ENCODE results near the gene BMP2K.

The BMP2K gene

DNA sequence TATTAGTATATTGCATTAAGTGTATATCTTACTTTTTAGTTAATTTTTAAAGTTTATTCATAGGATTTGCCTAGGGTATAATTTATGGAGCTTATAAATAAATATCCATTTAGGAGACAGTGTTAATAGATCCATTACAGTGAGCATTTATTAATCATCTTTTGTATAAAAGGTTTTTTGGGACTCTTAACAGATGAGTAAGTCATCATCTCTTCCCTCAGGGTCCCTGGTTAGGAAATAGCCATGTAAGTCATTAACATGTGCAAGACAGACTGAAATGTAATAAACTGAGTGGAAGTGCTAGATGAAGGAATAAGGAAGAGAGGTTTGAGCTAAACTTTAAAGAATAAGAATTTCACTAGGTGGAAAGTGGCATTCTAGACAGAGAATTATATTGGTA is 93.9 kb downstream of the BMP2K start:
- TF ChIP-seq, protein P1, sequence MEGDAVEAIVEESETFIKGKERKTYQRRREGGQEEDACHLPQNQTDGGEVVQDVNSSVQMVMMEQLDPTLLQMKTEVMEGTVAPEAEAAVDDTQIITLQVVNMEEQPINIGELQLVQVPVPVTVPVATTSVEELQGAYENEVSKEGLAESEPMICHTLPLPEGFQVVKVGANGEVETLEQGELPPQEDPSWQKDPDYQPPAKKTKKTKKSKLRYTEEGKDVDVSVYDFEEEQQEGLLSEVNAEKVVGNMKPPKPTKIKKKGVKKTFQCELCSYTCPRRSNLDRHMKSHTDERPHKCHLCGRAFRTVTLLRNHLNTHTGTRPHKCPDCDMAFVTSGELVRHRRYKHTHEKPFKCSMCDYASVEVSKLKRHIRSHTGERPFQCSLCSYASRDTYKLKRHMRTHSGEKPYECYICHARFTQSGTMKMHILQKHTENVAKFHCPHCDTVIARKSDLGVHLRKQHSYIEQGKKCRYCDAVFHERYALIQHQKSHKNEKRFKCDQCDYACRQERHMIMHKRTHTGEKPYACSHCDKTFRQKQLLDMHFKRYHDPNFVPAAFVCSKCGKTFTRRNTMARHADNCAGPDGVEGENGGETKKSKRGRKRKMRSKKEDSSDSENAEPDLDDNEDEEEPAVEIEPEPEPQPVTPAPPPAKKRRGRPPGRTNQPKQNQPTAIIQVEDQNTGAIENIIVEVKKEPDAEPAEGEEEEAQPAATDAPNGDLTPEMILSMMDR (IDR thresholded peaks at IDR 0.05; ENCODE audit: low read length, missing control alignments): no peak
- no peak overlapping the region for H3K4me3 ChIP-seq (replicated peaks; ENCODE audit: low read depth, low read length)
- no peak for DNase-seq (ENCODE audit: low read depth)

DNA sequence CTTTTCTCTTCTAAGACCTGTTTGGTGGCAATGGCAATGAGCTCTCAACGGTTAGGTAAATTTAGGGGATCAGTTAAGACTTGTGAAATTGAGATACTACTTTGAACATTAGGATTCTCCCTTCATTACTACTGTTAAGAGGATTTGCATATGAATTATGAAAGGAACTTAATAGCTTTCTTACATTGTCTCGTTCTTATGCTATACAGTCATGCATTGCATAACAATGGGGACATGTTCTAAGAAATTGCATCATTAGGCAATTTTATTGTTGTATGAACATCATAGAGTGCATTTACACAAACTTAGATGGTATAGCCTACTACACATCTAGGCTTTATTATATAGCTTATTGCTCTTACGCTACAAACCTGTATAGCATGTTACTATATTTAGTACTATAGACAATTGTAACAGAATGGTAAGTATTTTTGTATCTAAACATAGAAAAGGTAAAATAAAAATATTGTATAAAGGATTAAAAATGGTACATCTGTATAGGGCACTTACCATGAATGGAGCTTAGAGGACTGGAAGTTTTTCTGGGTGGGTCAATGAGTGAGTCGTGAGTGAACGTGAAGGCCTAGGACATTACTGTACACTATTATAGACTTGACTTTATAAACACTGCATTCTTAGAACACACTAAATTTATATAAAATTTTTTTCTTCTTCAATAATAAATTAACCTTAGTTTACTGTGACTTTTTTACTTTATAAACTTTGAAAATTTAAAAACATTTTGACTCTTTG is 100.6 kb downstream of the BMP2K start:
- TF ChIP-seq, protein P1 (IDR thresholded peaks at IDR 0.05; ENCODE audit: low read length, missing control alignments): no peak

DNA sequence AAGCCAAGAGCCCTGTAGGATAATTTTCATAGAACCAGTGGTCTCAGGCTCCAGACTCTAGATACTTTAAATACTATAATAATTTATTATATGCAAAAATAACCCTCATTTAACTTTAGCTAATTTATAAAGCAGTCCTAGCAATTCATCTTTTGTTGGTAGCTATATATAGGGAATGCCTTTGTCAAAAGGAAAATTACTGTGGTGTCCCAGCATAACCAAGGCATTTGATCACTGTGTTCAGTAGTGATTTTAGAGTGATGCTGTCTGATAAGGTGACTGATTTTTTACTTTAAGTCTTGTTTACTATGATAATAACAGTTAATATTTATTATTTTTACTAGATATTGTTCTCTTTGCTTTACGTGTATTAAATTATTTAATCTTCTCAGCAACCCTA is 101.9 kb downstream of the BMP2K start:
- no peak overlapping the region for H3K4me3 ChIP-seq (replicated peaks; ENCODE audit: low read depth, low read length)

More for the DNA sequence above, 100.6 kb downstream of the BMP2K start:
- DNase-seq (ENCODE audit: low read depth): peak; percentile 58
- H3K4me3 ChIP-seq (replicated peaks; ENCODE audit: low read depth, low read length): no peak overlapping the region

DNA sequence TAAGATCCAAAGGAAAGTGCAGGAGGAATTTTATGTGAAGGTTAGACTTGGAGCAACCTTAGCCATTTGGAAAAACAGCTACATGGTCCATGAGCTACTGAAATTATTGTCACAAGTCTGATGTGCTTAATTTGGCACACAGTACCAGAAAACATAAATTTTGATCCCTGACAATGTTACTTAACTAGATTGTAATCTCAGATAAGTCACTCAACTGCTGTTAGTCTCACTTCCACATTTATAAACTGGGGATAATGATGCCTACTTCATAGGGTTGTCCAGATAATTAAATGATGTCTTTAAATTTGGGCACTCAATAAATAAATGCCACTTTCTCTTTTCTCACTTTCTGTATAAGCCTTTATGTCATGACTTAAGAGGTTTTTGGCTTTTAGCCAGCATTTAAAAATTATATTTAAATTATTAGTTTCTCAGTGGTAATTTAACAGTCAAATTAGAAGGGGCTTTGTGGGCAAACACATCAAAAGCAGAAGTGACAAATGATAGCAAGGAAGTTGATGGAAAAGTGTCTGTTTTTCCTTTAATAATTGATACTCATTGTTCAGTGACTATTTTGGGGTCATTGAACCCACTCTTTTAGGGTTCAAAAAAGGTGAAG is 104.8 kb downstream of the BMP2K start:
- H3K4me3 ChIP-seq (replicated peaks; ENCODE audit: low read depth, low read length): no peak overlapping the region
- DNase-seq (ENCODE audit: low read depth): no peak
- TF ChIP-seq, protein P1 (IDR thresholded peaks at IDR 0.05; ENCODE audit: low read length, missing control alignments): no peak

More for the DNA sequence above, 101.9 kb downstream of the BMP2K start:
- TF ChIP-seq, protein P1 (IDR thresholded peaks at IDR 0.05; ENCODE audit: low read length, missing control alignments): no peak
- DNase-seq (ENCODE audit: low read depth): no peak

DNA sequence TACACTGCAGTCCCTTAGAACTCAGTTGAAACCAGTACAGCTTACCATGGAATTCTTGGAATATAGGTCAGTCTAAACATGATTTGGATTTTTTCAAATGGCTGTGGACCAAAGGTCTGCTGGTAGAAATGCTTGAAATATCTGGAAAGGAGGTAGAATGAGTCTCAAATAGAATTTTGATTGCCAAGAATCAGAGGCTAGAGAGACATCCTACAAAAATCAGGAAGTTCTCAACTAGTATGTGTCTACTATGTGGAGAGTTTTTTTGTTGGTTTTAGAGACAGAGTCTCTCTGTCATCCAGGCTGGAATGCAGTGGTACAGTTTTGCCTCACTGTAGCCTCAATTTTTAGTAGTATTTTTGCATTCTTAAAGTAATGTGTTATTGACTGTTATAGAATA is 109.4 kb downstream of the BMP2K start:
- no peak overlapping the region for H3K4me3 ChIP-seq (replicated peaks; ENCODE audit: low read depth, low read length)
- TF ChIP-seq, protein P1 (IDR thresholded peaks at IDR 0.05; ENCODE audit: low read length, missing control alignments): no peak
- no peak for DNase-seq (ENCODE audit: low read depth)

DNA sequence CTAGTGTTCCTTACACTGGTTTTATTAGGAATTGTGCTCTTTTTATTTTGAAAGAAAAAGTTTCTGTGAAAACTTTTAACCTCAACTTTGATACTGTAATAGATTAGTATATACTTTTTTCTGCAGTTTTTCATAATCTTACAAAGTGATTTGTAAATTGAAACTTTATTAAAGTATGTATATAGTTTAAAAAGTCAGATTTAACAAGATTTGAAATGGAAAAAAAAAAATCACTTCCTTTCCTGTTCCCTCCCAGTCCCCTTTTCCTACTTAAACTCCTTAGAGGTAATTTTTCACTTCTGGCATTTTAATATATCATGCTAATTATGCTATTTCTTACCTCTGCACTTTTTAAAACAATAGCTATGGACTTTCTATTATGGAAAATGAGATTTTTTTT is 113.8 kb downstream of the BMP2K start:
- no peak for DNase-seq (ENCODE audit: low read depth)
- TF ChIP-seq, protein P1 (IDR thresholded peaks at IDR 0.05; ENCODE audit: low read length, missing control alignments): no peak
- no peak overlapping the region for H3K4me3 ChIP-seq (replicated peaks; ENCODE audit: low read depth, low read length)
